Measurements from ENCODE around the gene CELSR2.

The CELSR2 gene

DNA sequence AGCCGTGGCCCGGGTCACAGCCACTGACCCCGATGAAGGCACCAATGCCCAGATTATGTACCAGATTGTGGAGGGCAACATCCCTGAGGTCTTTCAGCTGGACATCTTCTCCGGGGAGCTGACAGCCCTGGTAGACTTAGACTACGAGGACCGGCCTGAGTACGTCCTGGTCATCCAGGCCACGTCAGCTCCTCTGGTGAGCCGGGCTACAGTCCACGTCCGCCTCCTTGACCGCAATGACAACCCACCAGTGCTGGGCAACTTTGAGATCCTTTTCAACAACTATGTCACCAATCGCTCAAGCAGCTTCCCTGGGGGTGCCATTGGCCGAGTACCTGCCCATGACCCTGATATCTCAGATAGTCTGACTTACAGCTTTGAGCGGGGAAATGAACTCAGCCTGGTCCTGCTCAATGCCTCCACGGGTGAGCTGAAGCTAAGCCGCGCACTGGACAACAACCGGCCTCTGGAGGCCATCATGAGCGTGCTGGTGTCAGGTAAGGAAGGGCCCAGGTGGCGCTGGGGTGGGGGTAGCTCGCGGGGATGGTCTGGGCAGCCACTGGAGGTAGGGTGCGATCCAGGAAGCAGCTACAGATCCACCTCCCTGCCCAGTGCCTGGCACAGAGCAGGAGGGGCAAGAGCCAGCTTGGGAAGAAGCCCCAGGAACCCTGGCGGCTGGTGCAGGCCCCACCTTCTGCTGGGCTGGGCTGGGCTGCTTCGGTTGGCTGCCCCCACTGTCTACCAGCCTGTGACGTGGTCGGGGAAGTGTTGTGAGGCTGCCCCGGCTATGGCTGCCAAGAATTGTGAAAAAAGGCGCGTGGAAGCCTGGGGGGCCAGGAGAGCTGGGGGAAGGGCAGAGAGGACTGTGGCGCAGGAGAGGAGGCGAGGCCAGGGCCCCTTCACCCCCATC lies 3.8 kb downstream of the CELSR2 start:
- no peak for DNase-seq

DNA sequence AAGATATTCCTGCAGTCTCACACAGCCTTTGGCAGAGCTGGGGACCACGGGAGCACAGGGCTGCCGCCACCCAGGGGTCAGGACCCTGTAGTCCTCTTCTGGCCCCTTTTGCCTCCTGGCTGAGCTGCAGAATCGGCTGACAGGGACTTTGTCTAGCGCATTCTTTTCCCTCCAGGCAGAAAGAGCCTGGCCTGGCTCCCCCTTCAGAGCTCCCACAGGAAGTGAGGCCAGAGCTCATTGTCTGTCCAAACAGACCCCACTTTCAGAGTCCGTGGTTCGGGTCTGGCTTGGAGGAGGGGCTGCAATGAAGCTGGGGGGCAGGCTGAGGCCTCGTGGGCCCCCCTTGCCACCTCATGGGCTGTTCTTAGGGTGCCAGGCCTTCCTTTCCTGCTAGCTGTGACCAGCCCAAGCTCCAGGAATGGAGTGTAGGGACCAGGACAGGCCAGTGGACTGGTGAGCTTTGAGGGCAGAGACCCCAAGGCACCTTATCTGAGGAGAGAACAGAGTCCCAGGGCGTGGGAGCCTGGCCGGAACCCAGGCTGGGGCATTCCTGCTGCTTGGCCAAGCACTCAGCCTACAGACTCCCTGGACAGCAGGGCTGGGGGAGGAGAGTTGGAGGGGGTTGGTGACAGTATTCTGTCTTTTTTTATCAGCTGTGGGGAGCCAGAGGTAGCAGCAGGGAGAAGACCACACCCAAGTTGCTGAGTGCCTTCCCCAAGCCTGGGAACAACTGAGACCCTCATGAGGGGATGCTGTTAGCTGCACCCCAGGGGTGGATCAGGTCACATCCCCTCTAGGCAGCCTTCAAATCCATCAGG lies 4.7 kb downstream of the CELSR2 start:
- DNase-seq = no peak

DNA sequence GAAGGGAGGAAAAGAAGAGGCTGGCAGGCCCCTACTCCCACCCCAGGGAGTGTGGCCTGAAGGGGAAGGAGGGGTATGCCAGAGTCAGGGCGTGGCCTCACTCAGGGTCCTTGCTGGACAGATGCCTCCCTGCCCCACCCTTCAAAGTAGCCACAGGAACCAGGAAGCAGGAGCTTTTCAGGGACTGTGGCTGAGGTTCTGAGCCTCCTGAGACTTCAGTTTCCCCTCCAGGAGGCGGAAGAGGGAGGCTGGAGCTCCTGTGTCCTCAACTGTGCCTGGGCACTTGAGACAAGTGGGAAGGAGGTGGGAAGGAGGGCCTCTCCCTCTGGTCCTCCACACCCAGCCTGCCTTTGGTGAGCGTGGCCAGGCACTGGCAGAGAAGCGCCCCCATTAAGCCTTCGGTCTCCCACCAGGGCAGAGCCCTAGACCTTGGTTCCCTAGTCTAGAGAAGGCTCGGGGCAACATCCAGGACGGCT lies 5.3 kb downstream of the CELSR2 start:
- DNase-seq = no peak

DNA sequence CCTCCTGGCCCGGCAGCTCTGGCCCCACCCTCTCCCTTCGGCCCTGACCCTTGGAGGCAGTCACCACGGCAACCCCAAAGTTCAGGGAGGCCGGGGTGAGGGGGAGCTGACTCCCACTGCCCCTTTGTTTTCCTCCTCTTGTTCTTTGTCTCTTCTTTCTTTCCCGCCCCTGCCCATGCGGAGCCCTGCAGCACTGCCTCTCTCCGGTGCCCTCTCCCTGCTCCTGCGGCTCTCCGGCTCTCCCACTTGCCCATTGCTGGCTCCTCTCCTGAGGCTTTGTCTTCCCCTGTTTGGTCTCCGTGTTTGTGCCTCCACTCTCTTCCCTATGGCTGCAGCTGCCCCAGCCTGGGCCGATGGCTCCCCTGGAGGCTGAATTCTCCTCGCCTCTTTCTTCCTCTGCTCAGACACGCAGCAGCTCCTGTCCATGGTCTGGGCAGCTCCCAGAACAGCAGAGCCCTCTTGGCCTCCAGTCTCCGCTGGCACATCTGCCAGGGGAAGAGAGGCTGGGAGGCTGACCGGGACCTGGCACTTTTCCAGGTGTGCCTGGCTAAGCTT lies 5.8 kb downstream of the CELSR2 start:
- peak; percentile 76 for DNase-seq

DNA sequence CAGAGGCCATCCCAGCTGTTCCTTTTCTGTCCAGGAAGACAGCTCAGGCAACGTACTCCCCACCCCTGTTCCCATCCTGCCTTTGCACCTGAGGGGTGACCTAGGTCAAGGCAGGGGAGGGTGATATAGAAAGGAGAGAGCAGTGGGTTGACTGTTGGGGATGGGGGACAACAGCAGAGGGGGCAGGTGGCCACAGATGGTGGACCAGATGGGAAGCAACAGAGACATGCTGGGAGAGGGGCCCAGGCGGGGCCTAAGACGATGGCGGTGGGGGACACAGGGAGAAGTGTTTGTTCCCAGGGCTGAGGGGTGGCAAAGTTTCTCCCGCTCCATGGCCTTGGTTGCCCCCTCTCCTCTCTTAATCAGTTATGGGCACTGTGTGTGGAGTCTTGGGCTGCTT lies 6.3 kb downstream of the CELSR2 start:
- peak; percentile 76 for DNase-seq

DNA sequence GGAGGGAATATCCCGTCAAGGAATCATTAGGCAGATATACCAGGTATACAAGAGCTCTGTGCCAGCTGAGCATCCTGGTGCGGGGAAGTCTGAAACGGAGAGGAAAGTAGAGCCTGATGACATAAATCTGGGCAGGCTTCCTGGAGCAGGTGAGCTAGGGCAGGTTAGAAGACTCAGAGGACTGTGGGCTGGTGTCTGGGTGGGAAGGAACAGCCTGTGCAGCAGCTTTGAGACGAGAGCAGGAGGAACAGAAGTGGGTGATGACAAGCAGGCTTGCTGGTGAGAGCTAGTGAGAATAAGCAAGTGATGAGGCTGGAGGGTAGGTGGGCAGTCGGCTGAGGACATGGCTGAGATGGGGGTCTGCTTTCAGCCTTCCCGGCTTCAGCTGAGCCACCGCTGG lies 6.7 kb downstream of the CELSR2 start:
- no peak for DNase-seq

DNA sequence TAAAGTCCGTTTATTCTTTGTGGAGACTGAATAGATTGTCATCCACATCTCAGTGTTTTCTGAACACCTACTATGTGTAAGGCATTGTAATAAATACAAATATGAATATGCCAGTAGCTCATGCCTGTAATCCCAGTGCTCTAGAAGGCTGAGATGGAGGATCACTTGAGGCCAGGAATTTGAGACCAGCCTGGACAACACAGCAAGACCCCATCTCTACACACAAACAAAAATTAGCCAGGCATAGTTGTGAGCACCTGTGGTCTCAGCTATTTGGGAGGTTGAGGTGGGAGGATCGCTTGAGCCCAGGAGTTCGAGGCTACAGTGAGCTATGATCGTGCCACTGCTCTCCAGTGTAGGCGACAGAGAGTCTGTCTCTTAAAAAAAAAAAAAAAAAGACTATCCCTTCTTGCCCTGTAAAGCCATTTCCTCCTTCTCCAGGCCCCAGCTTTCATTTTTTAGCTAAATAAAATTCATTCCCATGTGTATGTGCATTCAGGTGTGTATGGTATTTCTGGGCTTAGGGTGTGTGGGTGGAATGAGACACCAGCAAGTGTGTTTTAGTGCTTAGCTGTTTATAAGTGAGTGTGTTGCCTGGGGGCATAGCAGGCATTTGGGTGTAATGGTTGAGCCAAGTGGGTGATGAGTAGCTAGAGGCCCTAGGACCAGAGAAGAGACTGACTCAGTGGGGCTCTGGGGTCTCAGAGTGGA lies 7.8 kb downstream of the CELSR2 start:
- no peak for DNase-seq

DNA sequence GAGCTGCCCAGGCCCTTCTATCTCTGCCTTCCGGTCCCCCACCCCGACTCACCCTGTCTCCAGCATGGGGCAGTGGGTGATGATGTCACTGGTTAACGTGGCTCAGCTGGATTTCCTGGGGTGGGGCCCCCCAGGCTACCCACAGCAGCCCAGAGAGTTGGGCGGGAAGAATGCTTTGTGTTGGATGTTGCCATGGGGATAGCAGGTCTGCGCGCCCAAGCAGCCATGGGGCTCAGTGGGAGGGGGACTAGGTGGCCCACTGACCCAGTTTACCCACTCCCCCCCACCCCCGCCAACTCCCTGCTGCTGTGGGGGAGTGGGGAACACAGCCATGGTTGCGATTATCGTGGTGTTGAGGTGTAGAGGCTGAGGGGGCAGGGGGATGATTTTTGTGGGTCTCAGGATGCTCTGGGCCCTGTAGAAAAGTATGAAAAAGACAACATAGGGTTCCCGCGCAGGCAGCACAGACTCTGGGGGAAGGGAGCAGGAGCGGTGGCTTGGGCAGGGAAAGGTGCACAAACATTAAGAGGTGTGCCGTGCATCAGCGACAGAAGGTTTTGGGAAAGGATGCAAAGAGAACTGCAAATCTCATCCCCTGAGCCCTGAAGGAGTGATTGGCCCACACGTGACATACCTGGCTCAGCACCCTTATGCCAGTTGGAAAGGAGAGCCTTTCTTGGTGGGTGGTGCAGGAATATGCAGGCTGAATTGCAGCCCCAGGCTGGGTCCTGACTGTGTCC lies 8.5 kb downstream of the CELSR2 start:
- DNase-seq = no peak

DNA sequence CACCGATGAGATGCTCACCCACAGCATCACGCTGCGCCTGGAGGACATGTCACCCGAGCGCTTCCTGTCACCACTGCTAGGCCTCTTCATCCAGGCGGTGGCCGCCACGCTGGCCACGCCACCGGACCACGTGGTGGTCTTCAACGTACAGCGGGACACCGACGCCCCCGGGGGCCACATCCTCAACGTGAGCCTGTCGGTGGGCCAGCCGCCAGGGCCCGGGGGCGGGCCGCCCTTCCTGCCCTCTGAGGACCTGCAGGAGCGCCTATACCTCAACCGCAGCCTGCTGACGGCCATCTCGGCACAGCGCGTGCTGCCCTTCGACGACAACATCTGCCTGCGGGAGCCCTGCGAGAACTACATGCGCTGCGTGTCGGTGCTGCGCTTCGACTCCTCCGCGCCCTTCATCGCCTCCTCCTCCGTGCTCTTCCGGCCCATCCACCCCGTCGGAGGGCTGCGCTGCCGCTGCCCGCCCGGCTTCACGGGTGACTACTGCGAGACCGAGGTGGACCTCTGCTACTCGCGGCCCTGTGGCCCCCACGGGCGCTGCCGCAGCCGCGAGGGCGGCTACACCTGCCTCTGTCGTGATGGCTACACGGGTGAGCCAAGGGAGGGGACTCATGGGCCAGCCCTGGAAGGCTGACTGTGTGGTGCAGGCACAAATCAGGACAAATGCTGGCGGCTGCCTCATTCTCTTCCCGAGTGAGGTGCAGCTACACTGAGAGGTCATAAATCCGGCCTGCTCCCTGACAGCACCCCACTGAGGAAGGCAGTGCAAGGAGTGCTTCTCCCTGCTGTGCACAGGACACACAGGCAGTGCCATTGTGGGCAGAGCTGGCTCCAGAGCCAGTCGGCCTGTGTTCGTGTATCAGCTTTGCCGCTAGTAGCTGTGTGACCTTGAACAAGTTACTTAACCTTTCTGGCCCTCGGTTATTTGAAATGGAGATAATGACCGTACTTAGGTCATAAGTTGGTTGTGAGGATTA lies 9.4 kb downstream of the CELSR2 start:
- no peak for DNase-seq

DNA sequence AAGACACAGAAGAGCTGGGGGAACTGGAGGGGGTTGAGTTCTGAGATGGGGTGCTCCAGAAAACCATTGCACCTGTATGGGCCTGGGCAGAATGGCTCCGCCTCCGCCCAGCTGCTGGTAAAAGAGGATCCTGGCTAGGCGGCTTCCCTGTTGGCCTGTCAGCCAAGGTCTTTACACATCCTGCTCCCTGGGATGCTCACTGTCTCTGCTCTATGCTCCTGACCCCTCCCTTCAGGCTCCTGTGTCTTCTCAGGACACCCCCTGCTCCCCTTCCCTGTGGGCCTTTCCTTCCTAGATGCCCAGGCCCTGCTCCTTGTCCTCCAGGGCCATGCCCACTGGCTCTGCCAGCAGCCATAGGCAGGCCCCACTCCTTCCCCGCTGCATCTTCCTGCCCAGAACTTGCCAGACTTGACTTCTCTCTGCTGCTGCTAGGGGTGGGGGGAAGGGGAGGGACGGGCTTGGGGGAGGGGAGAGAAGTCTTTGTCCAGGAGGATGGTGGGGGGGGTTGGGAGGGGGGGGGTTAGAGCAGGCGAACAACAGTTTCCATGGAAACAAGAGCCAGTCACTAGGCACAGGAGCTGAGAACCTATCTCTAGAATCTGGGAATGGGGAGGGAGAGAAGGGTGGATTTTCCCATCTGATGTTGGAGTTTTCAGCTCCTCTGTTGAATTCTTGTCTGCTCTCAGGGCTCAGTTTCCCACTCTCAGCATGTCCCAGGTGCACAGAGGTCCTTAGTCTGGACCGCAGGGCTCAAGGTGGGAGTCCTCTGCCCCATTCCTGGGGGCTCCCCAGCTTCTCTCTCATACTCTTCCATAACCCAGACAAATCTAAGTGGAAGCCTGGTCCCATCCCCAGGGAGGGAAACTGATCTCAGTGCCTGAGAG lies 10.6 kb downstream of the CELSR2 start:
- DNase-seq = no peak

DNA sequence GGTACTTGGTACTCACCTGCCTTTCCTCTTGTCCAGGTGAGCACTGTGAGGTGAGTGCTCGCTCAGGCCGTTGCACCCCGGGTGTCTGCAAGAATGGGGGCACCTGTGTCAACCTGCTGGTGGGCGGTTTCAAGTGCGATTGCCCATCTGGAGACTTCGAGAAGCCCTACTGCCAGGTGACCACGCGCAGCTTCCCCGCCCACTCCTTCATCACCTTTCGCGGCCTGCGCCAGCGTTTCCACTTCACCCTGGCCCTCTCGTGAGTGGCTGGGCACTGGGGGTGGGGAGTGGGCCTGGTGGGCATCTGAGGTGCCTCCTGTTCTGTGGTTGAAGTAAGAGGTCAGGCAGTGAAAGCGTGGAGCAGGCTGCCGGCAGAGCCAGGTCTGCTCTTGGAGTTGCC lies 11.7 kb downstream of the CELSR2 start:
- DNase-seq = no peak

DNA sequence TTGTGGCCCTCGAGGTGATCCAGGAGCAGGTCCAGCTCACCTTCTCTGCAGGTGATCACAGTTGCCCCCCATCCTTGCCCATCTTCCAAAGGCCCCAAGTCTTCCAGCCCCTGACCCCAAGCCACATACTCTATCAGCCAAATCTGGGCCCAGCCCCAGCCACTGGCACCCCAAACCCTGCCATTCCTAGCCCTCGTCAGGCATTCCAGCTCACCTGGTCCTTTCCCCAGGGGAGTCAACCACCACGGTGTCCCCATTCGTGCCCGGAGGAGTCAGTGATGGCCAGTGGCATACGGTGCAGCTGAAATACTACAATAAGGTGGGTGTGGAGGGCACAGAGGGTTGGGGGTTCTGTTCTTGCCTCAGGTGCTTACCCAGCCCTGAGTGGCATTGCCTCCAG lies 12.2 kb downstream of the CELSR2 start:
- no peak for DNase-seq

DNA sequence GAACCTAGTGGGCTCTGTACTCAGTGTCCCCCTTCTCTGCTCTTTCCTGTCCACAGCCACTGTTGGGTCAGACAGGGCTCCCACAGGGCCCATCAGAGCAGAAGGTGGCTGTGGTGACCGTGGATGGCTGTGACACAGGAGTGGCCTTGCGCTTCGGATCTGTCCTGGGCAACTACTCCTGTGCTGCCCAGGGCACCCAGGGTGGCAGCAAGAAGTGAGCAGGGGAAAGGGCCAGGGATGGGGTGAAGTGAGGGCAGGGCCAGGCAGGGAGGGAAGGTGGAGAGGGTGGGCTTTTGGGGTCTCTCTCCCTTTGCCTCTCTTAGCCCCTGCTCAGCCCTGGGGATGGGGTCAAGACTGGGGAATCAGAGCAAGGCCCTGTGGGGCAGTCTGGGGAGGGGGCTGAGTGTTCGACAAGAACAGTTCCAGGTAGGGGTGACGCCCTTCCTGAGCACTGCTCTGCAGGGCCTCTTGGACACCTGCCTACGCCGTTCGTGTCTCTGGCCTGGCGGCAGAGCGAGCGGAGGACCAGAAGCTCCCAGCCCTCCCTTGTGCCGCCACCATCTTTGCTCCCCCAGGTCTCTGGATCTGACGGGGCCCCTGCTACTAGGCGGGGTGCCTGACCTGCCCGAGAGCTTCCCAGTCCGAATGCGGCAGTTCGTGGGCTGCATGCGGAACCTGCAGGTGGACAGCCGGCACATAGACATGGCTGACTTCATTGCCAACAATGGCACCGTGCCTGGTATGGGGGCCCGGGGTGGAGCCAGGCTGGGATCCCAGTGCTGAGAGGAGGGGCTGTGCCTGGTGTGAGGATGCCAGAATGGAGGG lies 13.1 kb downstream of the CELSR2 start:
- DNase-seq = no peak

DNA sequence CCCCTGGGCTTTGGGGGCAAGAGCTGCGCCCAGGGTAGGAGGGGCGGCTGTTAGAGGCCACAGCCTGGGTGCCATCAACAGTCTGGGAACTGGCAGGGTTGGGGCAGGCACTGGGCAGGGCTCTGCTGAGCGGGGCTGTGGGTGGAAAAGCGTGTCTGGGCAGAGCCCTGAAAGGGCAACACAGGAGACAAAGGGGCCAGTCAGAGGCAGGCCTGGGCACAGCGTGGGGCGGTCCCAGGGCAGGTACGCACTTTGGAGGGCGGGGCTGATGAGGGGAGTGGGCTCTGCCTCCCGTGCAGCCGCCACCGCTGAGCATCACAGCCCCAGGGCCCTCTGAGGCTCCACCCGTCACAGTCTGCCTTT lies 13.9 kb downstream of the CELSR2 start:
- no peak for DNase-seq

DNA sequence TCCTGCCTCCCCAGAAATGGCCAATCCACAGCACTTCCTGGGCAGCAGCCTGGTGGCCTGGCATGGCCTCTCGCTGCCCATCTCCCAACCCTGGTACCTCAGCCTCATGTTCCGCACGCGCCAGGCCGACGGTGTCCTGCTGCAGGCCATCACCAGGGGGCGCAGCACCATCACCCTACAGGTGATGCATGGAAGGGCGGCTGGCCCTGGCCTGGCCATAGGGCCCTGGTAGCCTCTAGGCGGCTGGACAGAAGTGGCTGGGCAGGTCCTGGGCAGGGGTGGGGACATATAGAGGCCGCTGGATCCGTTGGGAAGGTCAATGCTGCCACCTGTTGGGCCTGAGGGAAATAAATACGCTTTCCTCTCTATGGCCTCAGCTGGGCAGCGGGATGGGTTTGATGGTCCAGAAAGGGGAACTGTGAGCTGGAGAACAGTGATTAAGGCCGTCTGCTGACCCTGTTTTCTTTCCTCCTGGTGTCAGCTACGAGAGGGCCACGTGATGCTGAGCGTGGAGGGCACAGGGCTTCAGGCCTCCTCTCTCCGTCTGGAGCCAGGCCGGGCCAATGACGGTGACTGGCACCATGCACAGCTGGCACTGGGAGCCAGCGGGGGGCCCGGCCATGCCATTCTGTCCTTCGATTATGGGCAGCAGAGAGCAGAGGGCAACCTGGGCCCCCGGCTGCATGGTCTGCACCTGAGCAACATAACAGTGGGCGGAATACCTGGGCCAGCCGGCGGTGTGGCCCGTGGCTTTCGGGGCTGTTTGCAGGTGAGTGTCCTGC lies 14.4 kb downstream of the CELSR2 start:
- DNase-seq = no peak

DNA sequence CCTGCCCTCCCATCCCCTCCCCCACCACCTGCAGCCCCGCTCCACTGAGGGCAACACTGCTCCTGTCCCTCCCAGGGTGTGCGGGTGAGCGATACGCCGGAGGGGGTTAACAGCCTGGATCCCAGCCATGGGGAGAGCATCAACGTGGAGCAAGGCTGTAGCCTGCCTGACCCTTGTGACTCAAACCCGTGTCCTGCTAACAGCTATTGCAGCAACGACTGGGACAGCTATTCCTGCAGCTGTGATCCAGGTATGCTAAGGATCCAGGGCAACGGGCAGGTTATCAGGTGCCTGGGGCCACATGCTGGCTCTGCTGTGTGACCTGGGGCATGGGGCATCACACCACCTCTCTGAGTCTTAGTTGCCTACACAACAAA lies 15.0 kb downstream of the CELSR2 start:
- no peak for DNase-seq

DNA sequence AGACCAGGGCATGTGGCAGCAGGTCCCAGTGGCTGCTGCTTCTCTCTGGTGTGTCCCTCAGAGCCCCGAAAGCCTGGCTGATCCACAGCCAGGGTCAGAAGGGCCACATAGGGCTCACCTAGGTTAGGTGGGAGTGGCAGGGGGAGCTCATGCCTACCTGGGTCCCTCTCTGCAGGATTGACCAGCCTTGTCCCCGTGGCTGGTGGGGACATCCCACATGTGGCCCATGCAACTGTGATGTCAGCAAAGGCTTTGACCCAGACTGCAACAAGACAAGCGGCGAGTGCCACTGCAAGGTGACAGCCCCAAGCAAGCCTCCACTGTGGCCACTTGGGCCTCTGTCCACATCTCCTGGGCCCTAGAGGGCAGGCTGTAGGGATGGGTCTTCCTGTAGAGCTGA lies 15.7 kb downstream of the CELSR2 start:
- no peak for DNase-seq

DNA sequence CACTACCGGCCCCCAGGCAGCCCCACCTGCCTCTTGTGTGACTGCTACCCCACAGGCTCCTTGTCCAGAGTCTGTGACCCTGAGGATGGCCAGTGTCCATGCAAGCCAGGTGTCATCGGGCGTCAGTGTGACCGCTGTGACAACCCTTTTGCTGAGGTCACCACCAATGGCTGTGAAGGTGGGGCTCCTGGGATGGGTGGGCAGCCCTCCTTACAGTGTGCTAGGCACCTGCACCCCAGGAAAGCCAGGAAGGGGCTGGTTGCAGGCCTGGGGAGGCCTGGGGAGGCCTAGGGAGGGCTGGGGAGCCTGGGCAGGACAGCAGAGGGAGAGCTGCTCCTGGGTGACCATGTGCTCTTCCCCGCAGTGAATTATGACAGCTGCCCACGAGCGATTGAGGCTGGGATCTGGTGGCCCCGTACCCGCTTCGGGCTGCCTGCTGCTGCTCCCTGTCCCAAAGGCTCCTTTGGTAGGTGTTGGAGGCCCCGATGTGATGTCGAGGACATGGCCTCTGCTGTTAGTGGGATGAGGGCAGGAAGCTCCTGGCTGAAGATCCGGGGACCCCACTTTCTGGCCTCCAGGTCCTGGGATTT lies 16.5 kb downstream of the CELSR2 start:
- DNase-seq = no peak
